Neural cell (in vitro differentiated cells): ENCODE data around the gene ELP4. TPM values are rescaled to one million over a fixed set of nuclear protein-coding genes. Genes with fewer than 3 reads are reported as not detected.

Experiments
- H2AFZ ChIP-seq: fragments of 200-600, 300-800 bp; sonication (generic), shearing (Covaris generic); 2 replicates; pipeline ENCODE4 v1.6.0; 2014; ENCODE audit warnings: low read depth, mild to moderate bottlenecking, antibody characterized with exemption, low read length, moderate library complexity
- H3F3A ChIP-seq: fragments of 200-600 bp; shearing (Covaris generic); 2 replicates; pipeline ENCODE4 v1.6.1; 2016; ENCODE audit warnings: mild to moderate bottlenecking, moderate library complexity, mixed read lengths, antibody characterized with exemption, low read length; ENCODE audit not compliant: insufficient read depth, poor library complexity, severe bottlenecking
- H3K27ac ChIP-seq: fragments of 200-600, 300-800 bp; sonication (generic), shearing (Covaris generic); 2 replicates; pipeline ENCODE4 v1.5.1; 2014; ENCODE audit warnings: mild to moderate bottlenecking, low read length, moderate library complexity
- H3K27me3 ChIP-seq: fragments of 300-800, 200-600 bp; sonication (generic), shearing (Covaris generic); 2 replicates; pipeline ENCODE4 v1.6.0; 2014; ENCODE audit warnings: mild to moderate bottlenecking, low read depth, low read length, moderate library complexity; ENCODE audit not compliant: insufficient read depth
- H3K36me3 ChIP-seq: fragments of 300-800, 200-600 bp; sonication (generic), shearing (Covaris generic); 2 replicates; pipeline ENCODE4 v1.5.1; 2014; ENCODE audit warnings: mild to moderate bottlenecking, antibody characterized with exemption, low read length, moderate library complexity; ENCODE audit not compliant: insufficient read depth
- H3K4me2 ChIP-seq: fragments of 300-800, 200-600 bp; sonication (generic), shearing (Covaris generic); 2 replicates; pipeline ENCODE4 v1.6.0; 2014; ENCODE audit warnings: mild to moderate bottlenecking, low read length
- H3K4me3 ChIP-seq: fragments of 300-800, 200-600 bp; sonication (generic), shearing (Covaris generic); 2 replicates; pipeline ENCODE4 v1.5.1; 2014; ENCODE audit warnings: mild to moderate bottlenecking, low read length, moderate library complexity
- H3K79me2 ChIP-seq: fragments of 200-600 bp; shearing (Covaris generic); replicated peaks from 2 replicates; pipeline ENCODE4 v1.6.0; 2014; ENCODE audit warnings: mild to moderate bottlenecking, low read length, moderate library complexity; ENCODE audit not compliant: insufficient read depth
- H3K9ac ChIP-seq: fragments of 300-800, 200-600 bp; sonication (generic), shearing (Covaris generic); 2 replicates; pipeline ENCODE4 v1.6.1; 2016; ENCODE audit warnings: mild to moderate bottlenecking, low read length, mixed read lengths
- H3K9me2 ChIP-seq: fragments of 200-600 bp; shearing (Covaris generic); 2 replicates; pipeline ENCODE4 v1.6.1; 2016; ENCODE audit warnings: mild to moderate bottlenecking, low read length, mixed read lengths; ENCODE audit not compliant: insufficient read depth
- H3K9me3 ChIP-seq: fragments of 200-600, 300-800 bp; sonication (generic), shearing (Covaris generic); 2 replicates; pipeline ENCODE4 v1.6.1; 2016; ENCODE audit warnings: mild to moderate bottlenecking, mixed run types, low read length, moderate library complexity, mixed read lengths
- H4K20me1 ChIP-seq: fragments of 200-600 bp; shearing (Covaris generic); 2 replicates; pipeline ENCODE4 v1.6.1; 2016; ENCODE audit warnings: mild to moderate bottlenecking, mixed run types; ENCODE audit not compliant: insufficient read depth
- EP300 ChIP-seq: fragments of 450-650 bp; conservative IDR thresholded peaks from 2 replicates; pipeline ENCODE4 v1.6.1; 2014; ENCODE audit warnings: antibody characterized with exemption, mild to moderate bottlenecking, moderate library complexity; ENCODE audit not compliant: poor library complexity, severe bottlenecking
- EZH2 ChIP-seq: fragments of 200-600, 300-800 bp; shearing (Covaris generic), sonication (generic); IDR thresholded peaks from 2 replicates; pipeline ENCODE4 v1.6.1; 2014; ENCODE audit warnings: antibody characterized with exemption, low read length, borderline replicate concordance, mild to moderate bottlenecking; ENCODE audit not compliant: insufficient read depth, poor library complexity, severe bottlenecking
- MXI1 ChIP-seq: fragments of 450-650 bp; conservative IDR thresholded peaks from 2 replicates; pipeline ENCODE4 v1.6.1; 2014; ENCODE audit warnings: antibody characterized with exemption, mild to moderate bottlenecking; ENCODE audit not compliant: poor library complexity, severe bottlenecking
- POLR2AphosphoS5 ChIP-seq: IDR thresholded peaks from 2 replicates; pipeline ENCODE4 v1.6.1; 2012
- RAD21 ChIP-seq: fragments of 450-650 bp; conservative IDR thresholded peaks from 2 replicates; pipeline ENCODE4 v1.6.1; 2014; ENCODE audit warnings: antibody characterized with exemption, mild to moderate bottlenecking, moderate library complexity
- REST ChIP-seq: IDR thresholded peaks from 2 replicates; pipeline ENCODE4 v1.6.1; 2012; ENCODE audit warnings: borderline replicate concordance
- SMC3 ChIP-seq: fragments of 450-650 bp; conservative IDR thresholded peaks from 2 replicates; pipeline ENCODE4 v1.6.1; 2014; ENCODE audit warnings: antibody characterized with exemption, mild to moderate bottlenecking, moderate library complexity; ENCODE audit not compliant: poor library complexity
- TAF1 ChIP-seq: IDR thresholded peaks from 2 replicates; pipeline ENCODE4 v1.6.1; 2012; ENCODE audit warnings: low read depth
- polyA plus RNA-seq: library from polyadenylated mRNA; depleted of rRNA; stranded (reverse); fragments of >200 nt; gene quantifications from 2 replicates; pipeline ENCODE4 v1.2.3, GENCODE V29; 2014
- TF ChIP-seq, protein P1 (sequence below): fragments of 450-650 bp; IDR thresholded peaks from 2 replicates; pipeline ENCODE4 v1.5.1; 2014; ENCODE audit warnings: antibody characterized with exemption, mild to moderate bottlenecking, moderate library complexity; ENCODE audit not compliant: poor library complexity, severe bottlenecking

ELP4 gene
- polyA plus RNA-seq, 1 donor from 2014 or later, result 30.4 TPM

GRCh38 chr11:31779374-31779791 is 269.8 kb downstream of the ELP4 start:
- Histone ChIP-seq H2AFZ (no peak overlapping the region), H3K9ac (no peak overlapping the region), H3K4me2 (no peak overlapping the region), H4K20me1 (no peaks in the 10 kb centered on the region), H3K79me2 (no peaks in the 10 kb centered on the region), H3F3A (no peaks in the 10 kb centered on the region), H3K27me3 (no peaks in the 10 kb centered on the region), H3K27ac (no peak overlapping the region), H3K9me2 (no peaks in the 10 kb centered on the region), H3K36me3 (no peaks in the 10 kb centered on the region), H3K4me3 (no peak overlapping the region), H3K9me3 (no peaks in the 10 kb centered on the region)
- TF ChIP-seq RAD21 (no peak), MXI1 (no peak), SMC3 (no peak), EZH2 (no peak), EP300 (no peak), POLR2AphosphoS5 (no peak), REST (no peak), TAF1 (no peak)
- TF ChIP-seq, protein P1, sequence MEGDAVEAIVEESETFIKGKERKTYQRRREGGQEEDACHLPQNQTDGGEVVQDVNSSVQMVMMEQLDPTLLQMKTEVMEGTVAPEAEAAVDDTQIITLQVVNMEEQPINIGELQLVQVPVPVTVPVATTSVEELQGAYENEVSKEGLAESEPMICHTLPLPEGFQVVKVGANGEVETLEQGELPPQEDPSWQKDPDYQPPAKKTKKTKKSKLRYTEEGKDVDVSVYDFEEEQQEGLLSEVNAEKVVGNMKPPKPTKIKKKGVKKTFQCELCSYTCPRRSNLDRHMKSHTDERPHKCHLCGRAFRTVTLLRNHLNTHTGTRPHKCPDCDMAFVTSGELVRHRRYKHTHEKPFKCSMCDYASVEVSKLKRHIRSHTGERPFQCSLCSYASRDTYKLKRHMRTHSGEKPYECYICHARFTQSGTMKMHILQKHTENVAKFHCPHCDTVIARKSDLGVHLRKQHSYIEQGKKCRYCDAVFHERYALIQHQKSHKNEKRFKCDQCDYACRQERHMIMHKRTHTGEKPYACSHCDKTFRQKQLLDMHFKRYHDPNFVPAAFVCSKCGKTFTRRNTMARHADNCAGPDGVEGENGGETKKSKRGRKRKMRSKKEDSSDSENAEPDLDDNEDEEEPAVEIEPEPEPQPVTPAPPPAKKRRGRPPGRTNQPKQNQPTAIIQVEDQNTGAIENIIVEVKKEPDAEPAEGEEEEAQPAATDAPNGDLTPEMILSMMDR, result no peak

DNA sequence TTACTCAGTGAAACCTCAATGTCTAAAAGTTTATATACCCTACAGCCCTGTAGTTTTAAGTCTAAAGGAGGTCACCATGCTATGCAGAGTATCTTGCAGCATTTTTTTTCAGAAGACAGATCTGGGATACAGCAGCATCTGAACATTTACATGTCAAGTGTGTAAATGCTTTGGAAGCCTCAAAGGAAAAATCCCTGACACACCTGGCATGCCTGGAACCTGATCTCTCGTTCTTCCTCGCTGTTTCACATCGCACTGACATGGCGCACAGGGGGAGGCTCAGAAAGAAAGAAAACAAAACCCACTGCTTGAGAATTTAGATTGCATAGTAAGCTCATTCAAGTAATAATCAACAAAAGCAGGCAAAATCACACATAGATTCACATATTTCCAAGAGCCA is 270.5 kb downstream of the ELP4 start:
- Histone ChIP-seq H3K4me3 (peak overlapping the region; percentile 14), H3K36me3 (no peaks in the 10 kb centered on the region), H3K9ac (no peak overlapping the region), H3K27me3 (no peaks in the 10 kb centered on the region), H3K27ac (peak overlapping the region; percentile 10), H3K9me3 (no peaks in the 10 kb centered on the region), H3K9me2 (no peaks in the 10 kb centered on the region), H2AFZ (no peak overlapping the region), H3F3A (no peaks in the 10 kb centered on the region), H3K79me2 (no peaks in the 10 kb centered on the region), H3K4me2 (no peak overlapping the region), H4K20me1 (no peaks in the 10 kb centered on the region)
- TF ChIP-seq REST, result peak; percentile 71
- TF ChIP-seq POLR2AphosphoS5, result peak; percentile 30
- TF ChIP-seq EP300, result peak; percentile 11
- TF ChIP-seq EZH2, result no peak
